HG02571 (cell line): ENCODE measurements around the gene NDUFC2.
"Not testable (repeated sequence)": the region's sequence is repeated elsewhere in the genome, so short reads cannot be mapped to it uniquely, and the experiment has no call there.

Experiments used
- ATAC-seq: cut with Tn5 transposase; IDR thresholded peaks from one replicate; pipeline ENCODE4 v1.9.1; 2021; ENCODE audit warnings: mild to moderate bottlenecking, moderate library complexity; ENCODE audit not compliant: unreplicated experiment

The NDUFC2 gene

GRCh38 chr11:78032090-78032489 is 47.6 kb downstream of the NDUFC2 start:
- ATAC-seq = no peak

DNA sequence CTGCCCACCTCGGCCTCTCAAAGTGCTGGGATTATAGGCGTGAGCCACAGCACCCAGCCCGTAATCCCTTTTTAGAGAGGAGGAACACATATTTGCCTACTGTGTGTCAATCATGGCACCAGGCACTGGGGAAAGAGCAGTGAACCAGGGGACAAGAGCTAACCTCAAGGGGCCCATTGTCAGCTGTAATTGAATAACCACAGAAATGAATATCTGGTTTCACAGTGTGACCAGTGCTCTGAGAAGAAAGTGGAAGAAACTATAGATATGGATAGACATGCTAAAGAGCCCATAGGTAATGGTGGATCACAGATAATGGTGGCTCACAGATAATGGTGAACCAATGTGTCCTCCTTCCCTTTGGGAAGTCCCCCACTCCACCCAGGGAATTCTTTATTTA is 48.0 kb downstream of the NDUFC2 start:
- ATAC-seq = no peak

DNA sequence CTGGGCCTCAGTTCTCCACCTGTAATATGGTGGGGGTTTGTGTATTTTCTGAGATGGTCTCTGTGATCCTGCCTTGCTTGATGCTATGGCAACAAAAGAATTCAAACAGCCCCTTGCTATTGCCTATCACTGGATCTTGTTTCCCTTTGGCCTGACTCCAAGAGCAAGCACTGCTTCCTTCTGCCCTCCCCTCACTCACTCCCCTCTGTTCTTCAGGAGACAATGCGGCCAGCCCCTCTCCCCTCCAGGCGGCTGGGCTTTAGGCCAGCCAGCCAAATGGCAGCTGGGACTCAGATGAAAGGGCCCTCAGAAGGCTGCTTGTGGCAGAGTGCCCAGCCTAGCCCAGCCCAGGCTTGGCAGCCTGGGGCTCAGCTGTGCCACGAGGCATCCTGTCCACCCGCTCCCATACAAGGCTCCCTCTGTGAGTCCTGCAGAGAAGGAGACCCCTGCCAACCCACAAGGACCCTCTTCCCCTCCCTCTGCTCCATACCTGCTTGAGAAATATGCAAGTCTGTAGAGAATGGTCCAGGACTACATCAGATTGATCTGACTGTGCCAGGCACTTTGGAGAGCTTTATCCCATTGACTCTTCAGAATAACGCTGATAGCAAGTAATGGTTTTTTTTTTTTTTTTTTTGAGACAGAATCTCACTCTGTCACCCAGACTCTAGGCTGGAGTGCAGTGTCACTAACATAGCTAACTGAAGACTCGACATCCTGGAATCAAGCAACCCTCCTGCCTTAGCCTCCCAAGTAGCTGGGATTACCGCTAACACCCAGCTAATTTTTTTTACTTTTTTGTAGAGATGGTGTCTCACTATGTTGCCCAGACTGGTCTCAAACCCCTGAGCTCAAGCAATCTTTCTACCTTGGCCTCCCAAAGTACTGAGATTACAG is 49.0 kb downstream of the NDUFC2 start:
- ATAC-seq = no peak

- ATAC-seq = not testable (repeated sequence)
These were observed 51.2 kb downstream of the NDUFC2 start for GRCh38 chr11:78028423-78028822.

DNA sequence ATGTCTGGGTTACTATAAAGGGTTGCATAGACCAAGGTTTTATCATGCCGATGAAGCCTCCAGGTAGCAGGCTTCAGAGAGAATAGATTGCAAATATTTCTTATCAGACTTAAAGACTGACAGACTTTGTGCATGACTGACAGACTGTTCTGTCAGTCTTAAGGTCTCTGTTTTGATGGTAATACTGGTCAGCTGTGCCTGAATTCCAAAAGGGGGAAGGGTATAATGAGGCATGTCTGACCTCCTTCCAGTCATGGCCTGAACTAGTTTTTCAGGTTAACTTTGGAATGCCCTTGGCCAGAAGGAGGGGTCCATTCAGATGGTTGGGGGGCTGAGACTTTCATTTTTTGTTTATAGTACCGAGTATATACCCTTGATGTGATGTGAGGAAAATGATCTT is 51.9 kb downstream of the NDUFC2 start:
- no peak for ATAC-seq

GRCh38 chr11:78025378-78025777 is 54.3 kb downstream of the NDUFC2 start:
- ATAC-seq = no peak

DNA sequence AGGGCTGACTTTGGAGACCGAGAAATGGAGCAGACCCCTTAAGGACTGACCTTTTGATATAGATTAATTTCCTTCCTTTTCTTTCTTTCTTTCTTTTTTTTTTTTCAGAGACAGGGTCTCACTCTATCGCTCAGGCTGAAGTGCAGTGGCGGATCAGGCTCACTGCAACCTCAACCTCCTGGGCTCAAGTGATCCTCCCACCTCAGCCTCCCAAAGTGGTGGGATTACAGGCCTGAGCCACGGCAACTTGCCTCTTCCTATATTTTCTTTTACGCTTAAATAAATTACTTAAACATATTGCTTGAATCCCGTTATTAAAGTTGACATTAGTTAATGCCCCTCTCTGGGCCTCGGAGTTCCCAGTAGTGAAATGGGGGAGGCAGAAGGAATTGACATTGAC is 56.2 kb downstream of the NDUFC2 start:
- no peak for ATAC-seq

DNA sequence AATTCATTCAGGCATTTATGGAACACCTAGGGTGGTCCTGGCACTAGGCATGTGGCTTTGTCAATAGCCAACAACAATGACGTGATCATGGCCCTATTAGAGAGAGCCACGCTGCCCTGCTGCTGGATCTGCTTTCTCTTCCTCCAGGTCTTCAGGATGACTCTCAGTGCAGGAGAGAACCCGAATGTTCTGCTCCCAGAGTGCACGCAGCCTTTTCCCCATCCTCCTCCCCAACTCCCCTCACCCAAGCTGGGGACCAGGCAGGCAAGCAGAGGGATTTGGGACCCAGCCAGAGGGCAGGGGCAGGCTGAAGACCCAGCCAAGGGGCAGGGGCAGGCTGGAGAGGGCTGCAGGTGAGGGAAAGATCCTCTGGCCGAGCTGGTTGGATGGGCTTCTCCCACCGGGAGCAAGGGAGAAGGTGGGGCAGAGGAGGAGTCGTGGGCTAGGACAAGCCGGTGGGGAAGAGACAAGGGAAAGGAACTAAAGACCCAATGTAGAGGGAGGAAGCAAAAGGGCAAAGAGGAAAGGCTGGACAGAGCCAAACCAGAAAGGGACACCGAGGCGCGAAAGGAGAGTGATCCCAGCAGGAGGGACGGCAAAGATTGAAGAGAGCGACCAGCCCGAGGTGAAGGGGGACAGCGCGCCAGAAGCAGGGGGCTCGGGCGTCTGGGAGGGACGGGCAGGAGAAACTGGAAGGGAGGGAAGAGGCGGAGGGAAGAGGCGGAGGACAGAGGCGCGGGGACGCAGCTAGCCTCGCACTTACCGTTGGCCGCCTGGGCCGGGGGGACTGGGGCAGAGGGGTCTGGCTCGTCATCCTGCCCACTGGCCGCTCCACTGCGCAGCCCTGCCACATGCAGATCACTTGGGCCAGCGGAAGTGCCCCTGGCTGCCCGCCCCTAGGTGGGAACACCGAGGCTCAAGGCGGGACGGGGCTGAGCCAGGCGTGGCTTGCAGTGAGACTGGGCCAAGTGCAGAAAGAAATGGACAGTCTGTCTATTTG is 57.0 kb downstream of the NDUFC2 start, which contains the start of gene KCTD14:
Gene KCTD14 (minus strand): TSS at position 880 of the 1,000 bp plus-strand sequence. CDS start 27 bp downstream, at position 853.
- ATAC-seq = no peak

DNA sequence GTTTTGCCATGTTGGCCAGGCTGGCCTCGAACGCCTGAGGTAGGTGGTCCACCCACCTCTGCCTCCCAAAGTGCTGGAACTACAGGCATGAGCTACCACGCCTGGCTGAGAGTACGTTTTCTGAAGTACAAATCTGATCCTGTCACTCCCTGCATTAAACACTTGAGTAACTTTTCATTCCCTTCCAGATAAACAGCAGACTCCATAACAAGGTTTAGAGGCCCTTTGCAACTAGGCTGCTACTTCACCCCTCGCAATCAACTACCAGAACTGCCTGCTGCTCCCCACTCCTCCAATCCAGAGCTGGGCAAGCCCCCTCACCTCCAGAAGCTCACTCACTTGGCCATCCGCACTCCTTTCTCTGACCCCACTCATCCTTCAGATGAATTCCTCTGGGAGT is 58.1 kb downstream of the NDUFC2 start:
- no peak for ATAC-seq

- ATAC-seq = no peak
These were observed 59.4 kb downstream of the NDUFC2 start for GRCh38 chr11:78020246-78020645.

DNA sequence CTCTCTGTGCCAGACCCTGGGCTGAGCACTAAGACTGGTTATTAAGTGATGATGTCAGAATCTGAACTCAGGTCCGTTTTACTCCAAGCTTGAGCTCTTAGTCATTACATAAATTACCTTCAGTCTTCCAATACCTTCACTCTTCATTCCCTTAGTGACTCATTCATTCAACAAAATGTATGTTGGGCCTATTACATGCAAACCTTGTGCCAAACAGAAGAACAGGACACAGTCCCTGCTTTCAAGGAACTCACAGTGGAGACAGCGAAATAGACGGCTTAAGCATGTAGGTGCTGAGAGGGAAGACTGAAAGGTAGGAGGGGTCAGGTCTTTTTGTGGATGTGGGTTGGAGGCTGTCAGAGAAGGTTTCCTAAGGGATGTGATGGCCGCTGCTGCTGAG is 59.9 kb downstream of the NDUFC2 start:
- no peak for ATAC-seq
